DND-41 (cell line): ENCODE results near the gene CELA2A.

Experiments
- EZH2 ChIP-seq: IDR thresholded peaks from 3 replicates; pipeline ENCODE4 v1.6.1; 2012; ENCODE audit warnings: borderline replicate concordance, low read depth, mild to moderate bottlenecking, moderate library complexity, low read length, inconsistent platforms; ENCODE audit not compliant: severe bottlenecking
- TF ChIP-seq, protein P1 (sequence below): IDR thresholded peaks from 2 replicates; pipeline ENCODE4 v1.5.1; 2012; ENCODE audit warnings: borderline replicate concordance, low read length, moderate library complexity, mild to moderate bottlenecking; ENCODE audit not compliant: poor library complexity, severe bottlenecking; ENCODE audit errors: extremely low read depth

DNA sequence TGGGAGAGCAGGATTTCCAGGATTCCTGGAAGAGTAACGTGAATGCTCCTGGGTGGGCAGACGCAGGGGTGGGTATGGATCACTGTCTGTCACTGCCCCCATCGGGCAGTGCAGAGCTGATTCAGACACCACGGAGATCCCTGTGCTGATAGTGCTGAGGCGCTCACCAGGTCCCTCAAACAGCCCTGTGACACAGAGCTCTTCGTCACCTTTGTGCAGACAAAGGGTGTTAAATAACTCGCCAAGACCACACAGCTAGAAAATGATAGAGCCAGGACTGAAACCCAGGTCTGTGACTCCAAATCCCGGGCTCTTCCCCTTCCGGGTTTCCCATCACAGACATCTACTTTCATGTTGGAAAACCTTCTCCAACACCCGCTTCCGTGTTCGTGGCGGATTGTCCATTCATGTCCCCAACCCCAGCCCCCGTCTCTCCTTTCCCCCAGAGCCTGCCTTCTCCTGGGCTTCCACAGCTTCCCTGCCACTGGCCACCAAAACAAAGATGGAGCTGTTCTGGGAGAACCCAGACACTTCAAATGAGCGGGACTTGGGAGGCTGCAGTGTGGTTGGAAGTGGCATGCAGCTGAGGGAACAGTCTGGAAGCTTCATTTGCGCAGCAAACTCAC lies 44.2 kb upstream of the CELA2A start:
- TF ChIP-seq, protein P1, sequence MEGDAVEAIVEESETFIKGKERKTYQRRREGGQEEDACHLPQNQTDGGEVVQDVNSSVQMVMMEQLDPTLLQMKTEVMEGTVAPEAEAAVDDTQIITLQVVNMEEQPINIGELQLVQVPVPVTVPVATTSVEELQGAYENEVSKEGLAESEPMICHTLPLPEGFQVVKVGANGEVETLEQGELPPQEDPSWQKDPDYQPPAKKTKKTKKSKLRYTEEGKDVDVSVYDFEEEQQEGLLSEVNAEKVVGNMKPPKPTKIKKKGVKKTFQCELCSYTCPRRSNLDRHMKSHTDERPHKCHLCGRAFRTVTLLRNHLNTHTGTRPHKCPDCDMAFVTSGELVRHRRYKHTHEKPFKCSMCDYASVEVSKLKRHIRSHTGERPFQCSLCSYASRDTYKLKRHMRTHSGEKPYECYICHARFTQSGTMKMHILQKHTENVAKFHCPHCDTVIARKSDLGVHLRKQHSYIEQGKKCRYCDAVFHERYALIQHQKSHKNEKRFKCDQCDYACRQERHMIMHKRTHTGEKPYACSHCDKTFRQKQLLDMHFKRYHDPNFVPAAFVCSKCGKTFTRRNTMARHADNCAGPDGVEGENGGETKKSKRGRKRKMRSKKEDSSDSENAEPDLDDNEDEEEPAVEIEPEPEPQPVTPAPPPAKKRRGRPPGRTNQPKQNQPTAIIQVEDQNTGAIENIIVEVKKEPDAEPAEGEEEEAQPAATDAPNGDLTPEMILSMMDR: no peak
- no peak for TF ChIP-seq EZH2
